HG02852 (cell line): ENCODE data around the gene TBP.
"Not testable (repeated sequence)": the region's sequence is repeated elsewhere in the genome, so short reads cannot be mapped to it uniquely, and the experiment has no call there.

Experiments used
- ATAC-seq: cut with Tn5 transposase; IDR thresholded peaks from one replicate; pipeline ENCODE4 v1.9.1; 2021; ENCODE audit warnings: mild to moderate bottlenecking, moderate library complexity; ENCODE audit not compliant: unreplicated experiment

Gene TBP

DNA sequence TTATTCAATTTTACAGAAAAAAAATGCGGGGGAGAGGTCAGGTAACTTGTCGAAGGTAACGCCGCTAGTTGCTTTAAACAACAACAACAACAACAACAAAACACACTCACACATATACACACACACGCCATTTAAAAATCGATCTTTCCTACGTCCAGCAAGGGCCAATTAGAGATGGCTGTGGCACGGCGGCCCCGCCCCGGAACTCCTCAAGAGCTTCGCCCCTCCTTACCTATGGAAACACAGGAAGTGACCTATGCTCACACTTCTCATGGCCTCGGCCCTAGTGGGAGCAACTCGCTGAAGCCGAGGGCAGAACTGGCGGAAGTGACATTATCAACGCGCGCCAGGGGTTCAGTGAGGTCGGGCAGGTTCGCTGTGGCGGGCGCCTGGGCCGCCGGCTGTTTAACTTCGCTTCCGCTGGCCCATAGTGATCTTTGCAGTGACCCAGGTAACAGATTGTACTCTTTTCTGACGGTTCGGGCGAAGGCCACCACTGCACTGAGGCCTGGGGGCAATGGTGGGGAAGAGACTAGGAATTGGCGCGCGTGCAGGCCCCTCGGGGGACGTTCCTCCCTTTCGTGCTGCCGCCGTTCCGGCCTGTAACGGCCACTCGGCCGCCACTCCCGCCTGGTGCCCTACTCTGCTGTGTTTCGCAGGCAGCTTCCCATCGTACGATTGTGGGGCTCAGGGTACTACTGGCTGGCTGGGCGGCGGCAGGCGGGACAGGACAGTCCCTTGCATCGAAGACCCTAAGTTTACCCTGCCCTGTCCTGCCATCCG lies at the start of gene TBP:
TSS of gene TBP (plus strand) at position 357 of the 783 bp plus-strand sequence. CDS start 2,661 bp downstream, outside the sequence.
- peak; percentile 94 for ATAC-seq

DNA sequence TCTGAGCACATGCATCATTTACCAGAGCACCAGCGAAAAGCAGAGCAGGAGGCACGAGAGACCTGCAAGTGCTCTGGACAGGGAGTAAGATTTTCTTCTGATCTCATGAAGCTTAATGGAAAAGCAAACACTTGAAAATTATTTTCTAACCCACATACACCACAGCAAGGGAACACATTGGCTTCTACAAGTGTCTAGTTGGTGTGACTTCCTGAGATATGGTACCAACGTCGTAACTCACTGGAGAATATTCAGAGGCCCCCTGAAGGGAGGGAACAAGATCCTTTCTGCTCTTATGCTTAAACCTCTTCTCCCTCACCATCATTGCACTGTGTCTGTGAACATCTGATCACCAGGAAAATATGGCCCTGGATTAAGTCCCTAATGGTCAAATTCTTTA lies 49.7 kb upstream of the TBP start:
- ATAC-seq, result no peak

DNA sequence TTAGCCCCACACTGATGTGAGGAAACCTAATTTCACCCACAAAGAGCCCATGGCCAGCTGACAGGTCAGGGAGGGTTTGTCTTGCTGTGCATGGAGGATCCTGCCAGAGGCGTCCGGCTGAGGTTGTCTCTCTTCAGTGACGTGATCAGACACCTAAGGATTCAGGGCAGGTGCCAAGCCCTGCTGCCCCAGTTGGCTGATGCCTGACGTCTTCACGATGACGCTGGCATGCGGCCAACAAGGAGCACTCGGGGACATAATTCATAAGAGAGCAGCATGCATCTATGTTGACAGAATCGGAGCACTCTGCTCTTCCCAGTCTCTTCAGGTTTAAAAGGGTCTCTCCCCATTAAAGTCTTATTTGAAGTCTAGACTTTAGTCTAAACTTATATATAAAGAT lies 48.9 kb upstream of the TBP start:
- ATAC-seq, result no peak

DNA sequence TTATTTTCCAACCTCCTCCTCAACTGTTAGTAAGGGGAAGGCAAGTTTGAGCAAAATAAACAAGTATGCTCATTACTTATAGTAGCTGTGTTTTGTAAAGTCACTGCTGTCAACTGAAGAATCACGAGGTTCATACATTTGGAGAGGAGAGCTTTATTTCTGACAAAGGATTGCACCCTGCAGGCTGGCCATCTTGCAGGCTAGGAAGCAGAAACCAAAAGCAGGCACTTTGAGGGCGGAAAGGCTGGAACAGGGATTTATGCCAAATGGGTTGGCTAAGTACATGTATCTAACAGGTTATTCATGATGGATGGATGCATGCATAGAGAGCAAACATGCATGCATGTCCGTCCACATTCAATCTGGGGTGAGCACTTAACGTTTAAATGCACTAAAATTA lies 47.7 kb upstream of the TBP start:
- no peak for ATAC-seq

DNA sequence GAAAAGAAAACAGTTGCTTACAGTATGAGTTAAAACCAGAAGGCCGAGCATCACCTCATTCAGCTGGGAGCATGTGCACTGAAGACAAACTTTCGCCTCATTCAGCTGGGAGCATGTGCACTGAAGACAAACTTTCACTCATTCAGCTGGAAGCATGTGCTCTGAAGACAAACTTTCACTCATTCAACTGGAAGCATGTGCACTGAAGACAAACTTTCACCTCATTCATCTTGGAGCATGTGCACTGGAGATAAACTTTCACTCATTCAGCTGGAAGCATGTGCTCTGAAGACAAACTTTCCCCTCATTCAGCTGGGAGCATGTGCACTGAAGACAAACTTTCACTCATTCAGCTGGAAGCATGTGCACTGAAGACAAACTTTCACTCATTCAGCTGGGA lies 46.4 kb upstream of the TBP start:
- not testable (repeated sequence) for ATAC-seq

DNA sequence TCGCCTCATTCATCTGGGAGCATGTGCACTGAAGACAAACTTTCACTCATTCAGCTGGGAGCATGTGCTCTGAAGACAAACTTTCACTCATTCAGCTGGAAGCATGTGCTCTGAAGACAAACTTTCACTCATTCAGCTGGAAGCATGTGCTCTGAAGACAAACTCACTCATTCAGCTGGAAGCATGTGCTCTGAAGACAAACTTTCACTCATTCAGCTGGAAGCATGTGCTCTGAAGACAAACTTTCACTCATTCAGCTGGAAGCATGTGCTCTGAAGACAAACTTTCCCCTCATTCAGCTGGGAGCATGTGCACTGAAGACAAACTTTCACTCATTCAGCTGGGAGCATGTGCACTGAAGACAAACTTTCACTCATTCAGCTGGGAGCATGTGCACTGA lies 45.9 kb upstream of the TBP start:
- ATAC-seq, result not testable (repeated sequence)

DNA sequence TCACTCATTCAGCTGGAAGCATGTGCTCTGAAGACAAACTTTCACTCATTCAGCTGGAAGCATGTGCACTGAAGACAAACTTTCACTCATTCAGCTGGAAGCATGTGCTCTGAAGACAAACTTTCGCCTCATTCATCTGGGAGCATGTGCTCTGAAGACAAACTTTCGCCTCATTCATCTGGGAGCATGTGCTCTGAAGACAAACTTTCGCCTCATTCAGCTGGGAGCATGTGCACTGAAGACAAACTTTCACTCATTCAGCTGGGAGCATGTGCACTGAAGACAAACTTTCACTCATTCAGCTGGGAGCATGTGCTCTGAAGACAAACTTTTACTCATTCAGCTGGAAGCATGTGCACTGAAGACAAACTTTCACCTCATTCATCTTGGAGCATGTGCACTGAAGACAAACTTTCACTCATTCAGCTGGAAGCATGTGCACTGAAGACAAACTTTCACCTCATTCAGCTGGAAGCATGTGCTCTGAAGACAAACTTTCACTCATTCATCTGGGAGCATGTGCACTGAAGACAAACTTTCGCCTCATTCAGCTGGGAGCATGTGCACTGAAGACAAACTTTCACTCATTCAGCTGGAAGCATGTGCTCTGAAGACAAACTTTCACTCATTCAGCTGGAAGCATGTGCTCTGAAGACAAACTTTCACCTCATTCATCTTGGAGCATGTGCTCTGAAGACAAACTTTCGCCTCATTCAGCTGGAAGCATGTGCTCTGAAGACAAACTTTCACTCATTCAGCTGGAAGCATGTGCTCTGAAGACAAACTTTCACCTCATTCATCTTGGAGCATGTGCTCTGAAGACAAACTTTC lies 45.1 kb upstream of the TBP start:
- ATAC-seq, result not testable (repeated sequence)

DNA sequence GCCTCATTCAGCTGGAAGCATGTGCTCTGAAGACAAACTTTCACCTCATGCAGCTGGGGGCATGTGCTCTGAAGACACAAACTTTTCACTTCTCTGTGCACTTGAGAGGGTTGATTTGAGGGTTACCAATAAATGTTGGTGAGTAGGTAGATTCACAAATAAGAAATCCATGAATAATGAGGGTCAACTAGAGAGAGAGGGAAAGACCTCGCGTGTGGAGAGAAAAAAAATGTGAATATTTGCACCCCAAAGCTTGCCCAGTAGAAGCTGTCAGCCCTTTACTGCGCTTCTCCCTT lies 44.5 kb upstream of the TBP start:
- no peak for ATAC-seq

DNA sequence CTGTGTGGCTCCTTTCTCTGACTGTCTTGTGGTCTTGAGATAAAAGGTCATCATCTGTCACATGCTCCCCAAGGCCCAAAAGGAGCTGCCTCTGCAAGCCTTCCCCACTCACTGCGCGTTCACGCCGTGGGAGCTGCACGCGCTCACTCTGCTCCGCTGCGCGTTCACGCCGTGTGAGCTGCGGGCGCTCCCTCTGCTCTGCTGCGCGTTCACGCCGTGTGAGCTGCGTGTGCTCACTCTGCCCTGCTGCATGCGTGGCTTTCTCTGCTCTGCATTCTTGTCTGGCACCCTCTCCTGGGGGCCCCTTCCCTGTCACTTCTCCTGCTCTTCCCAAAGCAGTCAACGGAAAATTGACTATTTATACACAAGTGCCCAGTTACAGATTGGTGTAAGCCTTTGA lies 43.5 kb upstream of the TBP start:
- ATAC-seq, result no peak

DNA sequence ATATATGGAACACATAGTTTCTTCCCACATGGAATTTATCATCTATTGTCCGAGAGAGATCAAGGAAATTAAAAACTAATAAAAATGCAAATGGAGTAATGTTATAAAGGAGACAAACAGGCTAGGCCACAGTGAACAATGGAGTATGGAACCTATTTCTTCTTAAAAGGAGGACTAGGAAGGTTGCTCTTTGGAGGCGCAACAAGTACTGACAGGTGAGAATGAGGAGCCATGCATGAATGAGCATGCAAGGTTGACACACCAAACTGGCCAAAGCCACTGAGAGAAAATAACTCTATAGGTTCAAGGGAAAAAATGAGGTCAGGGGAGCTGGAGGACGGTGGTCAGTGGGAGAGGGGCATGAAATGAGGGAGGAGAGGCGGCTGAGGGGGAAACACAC lies 41.9 kb upstream of the TBP start:
- ATAC-seq, result no peak

DNA sequence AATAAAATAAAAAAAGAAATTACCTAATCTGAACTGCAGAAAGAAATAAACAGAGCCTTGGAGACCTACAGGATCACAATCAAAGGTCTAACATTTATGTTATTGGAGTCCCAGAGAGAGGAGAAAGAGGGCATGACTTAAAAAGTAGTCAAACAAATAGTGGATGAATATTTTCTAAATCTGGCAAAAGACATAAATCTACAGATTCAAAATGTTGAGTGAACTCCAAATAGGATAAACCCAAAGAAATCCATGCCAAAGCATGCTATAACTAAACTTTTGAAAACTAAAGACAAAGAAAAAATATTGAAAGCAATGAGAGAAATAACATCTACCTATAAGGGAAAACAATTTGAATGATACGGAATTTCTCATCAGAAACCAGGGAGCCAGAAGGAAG lies 39.3 kb upstream of the TBP start:
- ATAC-seq, result no peak

DNA sequence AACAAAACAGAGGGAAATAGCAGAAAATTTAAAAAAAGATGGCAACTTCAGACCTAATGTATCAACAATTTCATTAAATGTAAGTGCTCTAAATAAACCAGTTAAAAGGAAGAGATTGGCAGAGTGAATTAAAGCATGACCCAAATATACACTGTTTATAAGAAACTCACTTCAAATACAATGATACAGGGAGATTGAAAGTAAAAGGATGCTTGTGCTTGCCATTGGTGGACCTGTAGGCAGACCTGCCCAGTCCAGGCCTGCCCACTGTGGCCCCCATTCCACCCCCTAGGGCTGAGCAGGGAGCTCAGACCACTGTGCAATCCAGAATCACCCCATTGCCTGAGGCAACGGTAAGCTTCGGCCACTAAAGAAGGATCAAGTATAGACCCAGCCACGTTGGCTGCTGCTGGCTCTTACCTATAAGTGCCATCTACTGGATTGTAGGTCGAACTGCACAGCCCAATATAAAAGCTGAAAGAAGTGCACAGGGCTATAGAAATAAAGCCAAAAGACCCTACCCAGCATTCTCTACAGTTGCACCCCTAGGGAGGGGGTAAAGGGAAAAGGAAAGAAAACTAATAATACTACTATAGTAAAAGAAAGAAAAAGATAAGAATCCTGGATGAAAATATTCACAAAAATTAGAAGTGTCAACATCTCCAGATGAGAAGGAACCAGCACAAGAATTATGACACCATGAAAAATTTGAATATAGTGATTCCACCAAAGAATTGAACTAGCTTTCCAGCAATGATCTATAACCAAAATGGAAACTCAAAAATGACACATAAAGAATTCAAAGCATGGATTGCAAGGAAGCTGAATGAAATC lies 37.2 kb upstream of the TBP start:
- ATAC-seq, result peak; percentile 97

DNA sequence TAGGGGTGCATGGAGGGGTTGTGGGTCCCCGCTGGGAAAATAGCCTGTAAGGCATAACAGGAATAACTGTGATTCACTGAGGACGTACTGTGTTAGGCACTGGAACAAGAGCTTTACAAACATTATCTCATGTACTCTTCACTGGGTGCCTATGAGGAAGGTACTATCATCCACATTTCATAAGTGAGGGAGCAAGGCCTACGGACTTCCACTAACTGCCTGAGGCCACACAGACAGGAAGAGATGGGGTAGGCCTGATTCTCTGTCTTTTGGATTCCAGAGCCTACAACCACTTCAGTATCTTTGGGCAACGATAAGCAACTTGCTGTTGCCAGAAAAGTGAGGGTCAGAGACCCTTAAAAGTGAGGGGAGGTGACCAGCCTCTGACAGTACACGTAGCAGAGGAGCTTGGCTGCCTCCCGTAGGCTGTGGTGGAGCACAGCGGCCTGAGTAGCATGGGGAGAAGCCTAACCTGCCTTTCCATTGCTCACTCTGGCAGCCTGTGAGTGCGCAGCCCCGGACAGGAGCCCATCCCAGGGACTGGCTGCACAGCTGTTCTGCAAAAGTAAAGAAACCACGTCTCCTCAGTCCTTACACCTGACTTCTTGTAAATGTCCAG lies 31.5 kb upstream of the TBP start:
- ATAC-seq, result no peak

DNA sequence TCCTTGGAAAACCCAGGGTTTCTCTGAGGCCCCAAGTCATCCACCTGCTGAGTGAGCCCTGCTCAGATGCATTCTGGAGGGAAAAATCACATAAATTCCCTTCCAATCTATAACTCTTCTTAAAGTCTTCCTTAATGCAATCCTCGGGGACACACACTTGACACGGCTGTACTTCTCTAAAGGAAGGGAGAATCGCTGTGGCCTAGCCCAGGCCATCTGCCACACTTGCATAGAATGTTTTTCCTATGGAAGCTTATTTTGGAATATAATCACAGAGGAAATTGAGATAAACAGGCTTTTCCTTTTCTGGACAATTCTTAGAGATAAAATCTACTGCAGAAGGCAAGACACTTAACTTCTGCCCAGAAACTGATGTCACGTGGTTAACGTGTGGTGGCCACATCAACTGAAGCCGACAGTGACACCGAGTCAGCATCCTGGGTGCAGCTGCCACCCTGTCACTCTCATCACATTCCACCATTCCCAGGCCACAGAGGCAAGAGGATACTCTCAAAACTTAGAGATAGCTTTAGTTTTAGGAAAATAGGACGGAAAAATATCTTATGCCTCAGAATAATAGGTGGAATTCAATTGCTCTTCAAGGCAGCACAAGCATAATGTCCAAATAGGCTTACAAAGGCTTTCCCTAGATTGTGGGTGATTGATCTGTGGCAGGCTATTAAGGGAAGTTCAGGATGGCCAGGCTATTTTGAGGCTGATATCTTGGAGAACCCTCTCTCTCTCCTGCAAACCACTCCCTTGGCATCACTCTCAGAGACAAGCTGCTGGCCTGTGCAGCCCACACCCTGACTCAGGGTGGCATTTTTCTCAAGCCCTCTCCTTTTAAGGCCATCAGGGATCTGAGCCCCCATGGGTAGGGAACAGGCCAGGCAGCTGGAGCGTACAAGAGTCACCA lies 30.7 kb upstream of the TBP start:
- no peak for ATAC-seq

DNA sequence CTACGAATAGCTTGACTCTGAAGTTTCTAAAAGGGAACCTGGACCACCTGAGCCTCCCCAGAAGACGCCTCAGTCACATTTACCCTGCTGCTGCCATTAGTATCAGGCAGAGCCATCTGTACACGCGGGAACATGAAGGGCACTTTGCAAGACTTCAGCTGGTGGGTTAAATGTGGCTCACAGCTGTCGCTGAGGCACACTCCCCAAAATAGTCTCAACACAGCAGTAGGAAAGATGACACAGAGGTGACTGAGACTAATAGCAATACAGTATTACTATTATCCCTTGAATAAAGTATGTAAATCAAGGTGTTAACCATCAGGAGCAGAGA lies 30.0 kb upstream of the TBP start:
- ATAC-seq, result no peak

DNA sequence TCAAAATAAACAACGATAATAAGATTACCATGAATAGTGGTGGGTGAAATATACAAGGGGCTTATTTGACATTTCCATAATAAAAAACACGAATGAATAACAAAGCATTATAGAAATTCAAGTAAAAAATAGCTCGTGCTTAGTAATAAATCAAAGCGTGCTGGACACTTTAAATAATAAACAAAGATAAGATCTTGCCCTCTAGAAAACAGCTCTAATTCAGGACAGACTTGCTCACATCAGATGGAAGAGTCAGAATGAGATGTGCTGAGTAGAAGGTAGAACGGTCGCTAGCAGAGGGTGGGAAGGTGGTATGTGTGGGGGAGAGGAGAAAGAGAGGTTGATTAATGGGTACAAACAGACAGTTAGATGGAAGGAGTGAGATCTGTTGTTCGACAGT lies 28.4 kb upstream of the TBP start:
- no peak for ATAC-seq

DNA sequence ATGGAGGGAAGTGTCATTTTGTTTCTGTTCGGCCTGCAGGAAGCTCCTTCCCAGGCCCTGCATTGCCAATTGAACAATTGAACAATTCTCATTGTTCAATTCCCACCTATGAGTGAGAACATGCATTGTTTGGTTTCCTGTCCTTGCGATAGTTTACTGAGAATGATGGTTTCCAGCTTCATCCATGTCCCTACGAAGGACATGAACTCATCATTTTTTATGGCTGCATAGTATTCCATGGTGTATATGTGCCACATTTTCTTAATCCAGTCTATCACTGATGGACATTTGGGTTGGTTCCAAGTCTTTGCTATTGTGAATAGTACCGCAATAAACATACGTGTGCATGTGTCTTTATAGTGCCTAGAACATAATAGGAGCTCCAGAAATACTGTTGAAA lies 26.2 kb upstream of the TBP start:
- ATAC-seq, result not testable (repeated sequence)

DNA sequence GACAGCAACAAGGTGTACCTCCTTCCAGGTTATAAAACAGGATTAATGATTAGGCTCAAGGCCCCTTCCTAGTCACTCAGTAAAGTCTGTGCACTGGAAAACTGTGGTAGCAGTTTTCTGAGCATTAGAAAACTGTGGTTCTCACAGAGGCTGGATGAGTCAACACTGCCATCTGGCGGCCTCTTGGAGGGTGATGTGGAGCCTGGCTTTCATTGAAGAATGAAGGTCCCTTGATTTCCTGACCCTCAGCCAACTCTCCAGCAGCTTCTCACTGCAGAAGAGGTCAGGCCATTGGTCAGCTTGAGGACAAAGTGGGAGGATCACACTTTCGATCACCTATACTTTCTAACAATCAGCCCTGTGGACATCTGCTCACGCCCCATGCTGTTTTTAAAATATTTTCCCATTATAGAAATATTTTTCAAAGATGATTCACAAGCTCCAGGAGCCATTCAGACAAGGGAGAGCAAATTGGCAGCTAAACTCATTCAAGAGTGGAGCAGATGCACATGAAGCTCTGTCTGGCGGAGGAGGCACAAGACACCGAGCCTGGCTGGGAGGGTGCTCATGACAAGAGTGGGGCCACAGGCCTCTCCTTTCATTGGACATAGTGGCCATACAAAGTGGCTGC lies 24.2 kb upstream of the TBP start:
- ATAC-seq, result peak; percentile 77

DNA sequence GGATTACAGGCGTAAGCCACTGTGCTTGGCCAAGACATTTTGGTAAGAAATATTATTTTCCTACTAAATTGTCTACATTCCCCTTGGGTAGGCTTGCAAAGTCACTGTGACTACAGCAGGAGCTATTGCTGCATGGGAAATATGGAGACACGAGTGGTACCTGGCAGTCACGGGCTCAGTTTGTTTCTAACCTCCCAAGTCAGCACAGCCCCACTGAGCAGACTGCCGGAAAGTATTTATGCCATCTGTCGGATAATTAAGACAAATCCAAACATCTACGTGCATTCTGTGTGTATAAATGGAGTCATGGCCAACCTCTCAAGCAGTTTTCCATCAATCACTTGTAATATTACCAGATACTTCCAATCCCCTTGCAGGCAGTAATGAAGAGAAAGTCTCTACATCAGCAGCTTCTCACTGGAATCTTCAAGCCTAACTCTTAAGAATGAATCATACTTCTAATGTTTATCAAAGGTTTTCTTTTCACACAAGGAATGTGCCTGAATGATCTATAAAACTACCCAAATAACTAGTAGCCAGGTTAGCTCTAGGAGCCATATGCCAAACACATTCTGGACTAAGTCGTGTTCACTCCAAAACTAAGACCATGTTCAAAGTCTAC lies 21.2 kb upstream of the TBP start:
- no peak for ATAC-seq
